Measurements from ENCODE around the gene FBXL7.

FBXL7 gene

GRCh38 chr5:15545082-15545481, 45.1 kb downstream of the FBXL7 start:
- DNase-seq, result no peak

GRCh38 chr5:15547261-15547839, 47.4 kb downstream of the FBXL7 start:
- no peak for DNase-seq

- DNase-seq, result no peak
Observed at GRCh38 chr5:15549961-15550360, 50.0 kb downstream of the FBXL7 start.

- DNase-seq, result no peak
Observed at GRCh38 chr5:15550502-15551112, 50.6 kb downstream of the FBXL7 start.

GRCh38 chr5:15551113-15551504, 51.1 kb downstream of the FBXL7 start:
- DNase-seq, result no peak

GRCh38 chr5:15554542-15554941, 54.6 kb downstream of the FBXL7 start:
- no peak for DNase-seq

- no peak for DNase-seq
Observed at GRCh38 chr5:15555176-15555575, 55.2 kb downstream of the FBXL7 start.

GRCh38 chr5:15558240-15558639, 58.3 kb downstream of the FBXL7 start:
- no peak for DNase-seq

GRCh38 chr5:15558681-15559080, 58.7 kb downstream of the FBXL7 start:
- no peak for DNase-seq

- no peak for DNase-seq
Observed at GRCh38 chr5:15560421-15560820, 60.4 kb downstream of the FBXL7 start.

- DNase-seq, result no peak
Observed at GRCh38 chr5:15564523-15564922, 64.5 kb downstream of the FBXL7 start.

- no peak for DNase-seq
Observed at GRCh38 chr5:15564957-15565356, 65.0 kb downstream of the FBXL7 start.

- DNase-seq, result no peak
Observed at GRCh38 chr5:15566306-15566705, 66.3 kb downstream of the FBXL7 start.

GRCh38 chr5:15566789-15567188, 66.8 kb downstream of the FBXL7 start:
- DNase-seq, result no peak

- no peak for DNase-seq
Observed at GRCh38 chr5:15570491-15570890, 70.5 kb downstream of the FBXL7 start.

- no peak for DNase-seq
Observed at GRCh38 chr5:15571081-15571480, 71.1 kb downstream of the FBXL7 start.

- no peak for DNase-seq
Observed at GRCh38 chr5:15571618-15572017, 71.6 kb downstream of the FBXL7 start.

- no peak for DNase-seq
Observed at GRCh38 chr5:15573590-15573989, 73.6 kb downstream of the FBXL7 start.

- DNase-seq, result no peak
Observed at GRCh38 chr5:15574128-15574527, 74.1 kb downstream of the FBXL7 start.

- DNase-seq, result no peak
Observed at GRCh38 chr5:15574806-15575325, 74.9 kb downstream of the FBXL7 start.

- no peak for DNase-seq
Observed at GRCh38 chr5:15575666-15576065, 75.7 kb downstream of the FBXL7 start.

- no peak for DNase-seq
Observed at GRCh38 chr5:15577132-15577531, 77.2 kb downstream of the FBXL7 start.

- DNase-seq, result no peak
Observed at GRCh38 chr5:15577831-15578230, 77.9 kb downstream of the FBXL7 start.

- DNase-seq, result no peak
Observed at GRCh38 chr5:15579193-15579990, 79.4 kb downstream of the FBXL7 start.

Data from stimulated activated CD4-positive, alpha-beta T cell treated with anti-CD3 and anti-CD28 coated beads, Interleukin-15, amount 100 ng/mL, for 24 hours (primary cell).